Right kidney (tissue), 1 donor: Measurements from ENCODE around the gene PTPN14.

Experiments used
- DNase-seq: peaks from one replicate; pipeline ENCODE4 v3.0.0-alpha.2; 2016

PTPN14 gene

GRCh38 chr1:214331180-214331579 is 220.2 kb downstream of the PTPN14 start:
- no peak for DNase-seq

DNA sequence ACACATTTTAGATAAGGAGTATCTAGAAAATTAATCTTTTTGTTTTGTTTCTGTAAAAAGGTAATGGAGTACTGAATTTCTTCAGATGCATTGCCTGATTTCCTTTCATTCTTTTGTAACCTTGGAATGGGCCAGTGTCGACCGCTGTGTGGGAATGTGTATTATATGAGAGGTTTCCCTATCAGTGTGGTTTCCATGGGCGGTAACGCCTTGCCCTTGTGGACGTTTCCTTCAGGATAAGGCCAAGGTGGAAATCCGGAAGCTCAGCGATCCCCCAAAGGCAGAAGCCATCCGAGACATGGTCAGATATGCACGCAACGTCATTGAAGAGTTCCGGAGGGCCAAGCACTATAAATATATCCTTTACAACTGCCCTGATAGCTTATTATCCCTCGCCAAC is 220.7 kb downstream of the PTPN14 start:
- DNase-seq: no peak

- no peak for DNase-seq
Observed at GRCh38 chr1:214330222-214330621, 221.2 kb downstream of the PTPN14 start.

GRCh38 chr1:214329470-214330220 is 221.8 kb downstream of the PTPN14 start:
- peak; percentile 21 for DNase-seq

GRCh38 chr1:214328770-214329469 is 222.5 kb downstream of the PTPN14 start:
- peak; percentile 62 for DNase-seq

GRCh38 chr1:214327514-214327913 is 223.9 kb downstream of the PTPN14 start:
- no peak for DNase-seq

GRCh38 chr1:214326406-214326805 is 225.0 kb downstream of the PTPN14 start:
- no peak for DNase-seq

DNA sequence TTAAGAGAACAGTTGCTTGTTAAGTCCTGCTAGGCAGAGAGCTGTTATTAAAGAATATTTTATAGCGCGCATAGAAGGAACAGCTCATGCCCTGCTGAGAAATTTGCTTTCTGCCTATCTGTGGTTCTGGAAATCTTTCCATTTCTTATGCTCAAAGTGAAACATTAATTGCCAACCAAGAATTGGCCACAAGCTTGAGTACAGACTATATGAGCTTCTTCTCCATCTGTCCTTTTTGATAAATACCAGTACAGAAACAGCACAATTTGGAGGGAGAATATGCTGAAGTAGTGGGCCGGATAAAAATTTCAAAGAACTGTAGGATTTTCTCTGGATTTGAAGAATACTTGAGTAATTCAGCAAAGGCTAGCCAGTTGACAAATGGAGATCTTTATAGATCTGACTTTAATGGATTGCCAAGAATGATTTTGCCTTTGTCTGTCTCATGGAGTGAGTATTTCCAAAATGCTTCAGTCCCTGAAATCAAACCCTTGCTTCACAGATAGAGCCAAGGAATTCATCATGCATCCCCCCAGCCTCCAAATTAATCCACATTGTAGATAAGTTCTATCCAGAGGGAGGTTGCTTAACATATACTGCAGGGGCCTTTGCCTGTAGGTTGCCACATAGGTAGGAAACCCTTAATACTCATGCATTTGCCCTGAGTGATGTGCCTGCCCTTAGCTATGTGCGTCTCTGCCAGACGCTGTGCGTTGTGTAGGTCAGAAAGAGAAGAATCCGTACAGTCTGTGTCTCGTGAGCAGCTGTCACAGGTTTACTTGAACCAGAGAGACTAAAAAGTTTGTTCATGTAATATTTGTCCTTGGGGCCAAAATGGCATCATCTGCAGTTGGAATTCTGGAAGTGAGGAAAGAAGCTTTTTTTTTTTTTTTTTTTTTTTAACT is 226.3 kb downstream of the PTPN14 start:
- no peak for DNase-seq

DNA sequence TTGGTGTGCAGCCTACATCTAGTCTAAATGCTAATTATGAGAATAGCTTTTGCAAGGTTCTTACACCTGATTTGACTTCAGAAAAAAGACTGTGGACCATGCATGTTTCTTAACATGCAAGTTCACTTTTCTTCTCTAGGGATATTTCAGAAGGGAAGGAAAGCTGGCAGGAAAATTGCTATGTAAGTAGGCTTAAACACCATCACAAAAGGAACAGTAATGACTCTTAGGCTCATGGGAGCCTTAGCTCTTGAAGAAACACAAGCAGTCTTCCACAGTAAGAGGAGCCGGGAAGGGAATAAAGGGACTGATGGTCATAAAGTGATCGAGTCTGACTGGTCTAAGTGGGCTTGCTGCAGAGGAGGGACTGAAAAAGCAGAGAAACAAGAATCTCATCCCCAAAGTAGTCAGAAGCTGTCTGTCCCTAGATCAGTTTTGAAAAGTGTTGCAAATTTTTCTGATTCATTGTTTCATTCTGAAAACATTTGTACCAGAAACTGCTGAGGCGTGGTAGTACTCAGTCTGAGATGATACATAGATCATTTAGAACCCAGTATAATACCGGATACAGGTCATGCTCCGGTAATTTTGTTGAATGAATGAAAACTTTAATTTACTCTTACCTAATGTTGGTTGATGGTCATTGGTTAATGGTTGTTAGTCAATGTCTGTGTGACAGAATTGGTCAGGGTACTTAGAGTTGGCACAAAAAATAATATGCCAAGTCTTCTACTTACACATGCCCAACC is 229.5 kb downstream of the PTPN14 start:
- DNase-seq: no peak

DNA sequence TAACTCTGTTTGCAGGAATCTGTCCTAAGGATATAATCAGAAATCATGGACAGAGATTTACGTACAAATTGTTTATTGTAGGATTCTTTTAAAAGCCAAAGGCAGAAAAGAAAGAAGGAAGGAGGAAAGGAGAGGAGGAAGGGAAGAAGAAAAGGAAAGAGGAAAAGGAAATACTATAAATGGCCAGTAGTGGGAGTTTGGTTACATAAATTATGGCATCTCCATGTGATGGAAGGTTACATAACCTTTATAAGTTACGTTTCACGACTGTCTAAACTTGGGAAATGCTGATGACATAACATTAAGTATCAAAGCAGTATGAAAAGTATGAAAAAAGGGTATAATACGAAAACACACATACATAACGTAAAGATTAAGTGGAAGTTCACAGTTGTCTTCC is 231.5 kb downstream of the PTPN14 start:
- no peak for DNase-seq

DNA sequence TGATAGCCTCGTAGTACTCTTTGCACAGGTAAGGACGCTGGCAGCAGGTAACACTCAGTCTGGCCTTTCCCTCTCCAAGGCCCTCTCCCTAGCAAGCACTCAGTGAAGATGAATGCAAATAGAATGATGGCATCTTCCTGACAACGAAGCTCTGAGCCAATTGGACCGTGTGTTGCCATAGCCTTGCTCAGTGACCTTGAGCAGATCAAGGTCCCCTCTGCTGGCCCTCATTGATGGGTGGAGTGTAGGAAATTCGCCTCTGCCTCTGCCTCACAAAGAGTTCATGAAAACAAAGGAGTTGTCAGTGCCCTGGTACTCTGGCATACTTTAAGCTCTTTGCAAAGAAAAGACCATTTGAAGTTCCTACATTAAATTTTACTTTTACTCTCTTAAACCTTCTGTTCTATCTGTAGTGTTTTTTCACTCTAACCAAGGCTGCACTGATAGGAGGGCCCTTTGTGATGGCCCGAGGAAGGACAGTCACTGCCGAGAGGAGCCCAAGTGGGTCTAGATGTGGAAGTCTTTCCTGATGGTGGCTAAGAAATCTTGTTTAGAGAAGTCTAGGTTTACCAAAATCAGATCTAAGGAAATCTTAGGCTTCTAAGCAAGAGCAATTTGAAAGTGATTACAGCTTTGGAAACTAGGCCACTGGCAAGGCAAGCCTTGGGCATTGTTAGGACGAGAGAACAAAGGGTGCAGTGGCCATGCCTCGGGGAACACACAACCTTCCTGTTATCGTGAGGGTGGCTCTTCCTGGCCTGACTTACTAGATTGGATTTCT is 232.3 kb downstream of the PTPN14 start:
- no peak for DNase-seq

- no peak for DNase-seq
Observed at GRCh38 chr1:214318356-214318755, 233.0 kb downstream of the PTPN14 start.

DNA sequence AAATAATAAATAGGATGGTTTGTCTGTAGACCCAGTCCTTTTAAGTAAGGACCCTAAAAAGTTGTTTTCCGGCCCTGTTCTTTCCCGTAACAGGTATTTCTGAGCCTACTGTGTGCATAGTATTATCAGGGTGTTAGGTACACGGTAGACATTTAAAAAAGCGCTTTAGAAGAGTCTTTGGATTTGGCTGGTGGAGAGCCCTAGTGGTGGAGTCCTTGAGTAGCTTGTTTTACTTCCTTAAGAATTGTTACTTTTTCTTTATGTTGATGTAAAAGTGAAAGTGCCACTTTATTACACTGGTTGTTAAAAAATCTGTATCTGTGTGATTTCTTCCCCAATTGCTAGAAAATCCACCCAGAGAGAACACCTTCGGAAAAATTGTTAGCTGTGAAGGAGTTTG is 233.7 kb downstream of the PTPN14 start:
- no peak for DNase-seq

DNA sequence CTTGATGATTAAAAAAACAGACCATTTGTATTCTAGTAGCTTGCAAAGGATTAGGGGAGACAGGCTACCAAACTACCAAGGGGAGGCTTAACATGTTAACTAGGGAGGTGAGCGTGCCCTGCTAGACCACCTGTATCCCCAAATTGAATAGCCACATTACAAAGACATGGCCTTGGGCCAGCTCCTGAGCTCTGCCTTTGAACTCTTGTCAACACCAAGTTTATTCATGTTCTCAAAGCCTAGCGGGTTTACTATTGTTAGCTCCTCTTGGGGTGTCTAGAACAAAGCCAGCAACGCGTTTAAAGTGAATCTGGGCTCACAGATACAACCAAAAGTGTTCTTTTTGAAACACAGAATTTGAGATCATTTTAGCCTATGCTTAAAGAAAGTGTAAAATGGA is 234.1 kb downstream of the PTPN14 start:
- DNase-seq: no peak

- no peak for DNase-seq
Observed at GRCh38 chr1:214316593-214316992, 234.8 kb downstream of the PTPN14 start.

DNA sequence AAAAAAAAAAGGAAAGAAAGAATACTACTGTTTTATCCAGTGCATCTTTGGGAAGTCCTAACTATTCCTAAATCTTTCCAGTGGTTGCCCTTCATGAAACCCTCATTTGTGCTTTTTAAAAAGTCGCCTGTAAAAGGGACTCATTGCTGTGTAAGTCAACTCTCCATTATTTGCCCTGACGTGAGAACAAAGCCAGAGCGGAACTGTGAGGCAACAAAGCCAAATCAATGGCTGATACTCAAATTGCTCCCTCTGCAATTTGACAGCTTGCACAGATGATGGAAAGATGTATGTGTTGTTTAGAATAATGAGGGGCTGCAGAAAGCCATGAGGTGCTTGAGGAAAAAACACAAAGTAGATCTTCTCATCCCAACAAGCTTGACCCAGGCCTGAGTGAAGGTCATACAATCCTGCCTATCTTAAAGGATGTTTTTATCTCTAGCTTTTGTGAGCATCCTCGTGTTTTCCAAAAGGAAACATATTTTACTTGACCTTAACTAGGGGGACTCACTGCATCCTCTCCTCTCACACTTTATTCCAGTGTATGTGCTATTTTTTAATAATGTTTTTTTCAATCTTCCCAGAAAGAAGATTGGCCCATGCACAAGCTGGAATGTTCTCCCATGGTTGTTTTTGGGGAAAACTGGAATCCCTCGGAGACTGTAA is 237.1 kb downstream of the PTPN14 start:
- no peak for DNase-seq

GRCh38 chr1:214312530-214313051 is 238.8 kb downstream of the PTPN14 start:
- no peak for DNase-seq

DNA sequence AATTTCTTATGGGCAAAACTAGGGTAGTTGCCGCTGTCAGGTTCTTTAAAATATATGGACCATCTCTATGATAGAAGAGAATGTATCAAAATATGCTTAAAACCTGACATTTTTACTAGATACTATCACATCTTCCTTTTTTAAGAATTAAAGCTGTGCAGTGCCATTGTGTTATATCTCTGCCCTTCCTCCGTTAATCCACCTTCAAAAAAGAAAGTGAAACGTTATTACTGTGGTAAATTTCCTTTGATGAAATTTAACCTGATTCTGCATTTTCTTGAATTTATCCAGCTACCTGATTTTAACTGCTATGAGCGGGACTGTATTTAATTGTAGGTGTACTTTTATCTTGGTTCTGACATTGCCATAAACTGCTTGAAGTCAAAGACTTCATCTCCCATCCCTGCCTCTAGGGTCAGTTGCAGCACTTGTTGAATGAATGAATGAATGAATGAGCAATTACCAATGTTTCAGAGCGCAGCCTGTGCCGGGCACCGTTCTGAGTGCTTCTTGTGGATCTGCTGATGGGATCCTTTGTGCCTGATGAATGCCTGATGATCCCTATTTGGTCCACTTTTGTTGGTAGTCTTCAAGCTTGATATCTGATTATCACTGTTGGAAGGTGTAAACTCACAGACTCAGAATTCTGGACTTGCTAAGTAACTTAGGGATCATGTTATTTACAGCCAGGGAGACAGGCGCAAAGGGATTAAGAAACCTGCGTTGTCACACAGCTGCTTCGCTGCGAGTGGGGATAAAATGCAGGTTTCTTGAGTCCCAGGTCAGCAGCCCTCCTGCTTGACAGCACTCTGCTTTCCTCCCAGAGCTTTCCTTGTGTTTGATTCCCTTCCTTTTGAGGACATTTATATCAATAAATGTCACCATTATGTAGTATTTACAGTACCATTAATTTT is 240.4 kb downstream of the PTPN14 start:
- no peak for DNase-seq

DNA sequence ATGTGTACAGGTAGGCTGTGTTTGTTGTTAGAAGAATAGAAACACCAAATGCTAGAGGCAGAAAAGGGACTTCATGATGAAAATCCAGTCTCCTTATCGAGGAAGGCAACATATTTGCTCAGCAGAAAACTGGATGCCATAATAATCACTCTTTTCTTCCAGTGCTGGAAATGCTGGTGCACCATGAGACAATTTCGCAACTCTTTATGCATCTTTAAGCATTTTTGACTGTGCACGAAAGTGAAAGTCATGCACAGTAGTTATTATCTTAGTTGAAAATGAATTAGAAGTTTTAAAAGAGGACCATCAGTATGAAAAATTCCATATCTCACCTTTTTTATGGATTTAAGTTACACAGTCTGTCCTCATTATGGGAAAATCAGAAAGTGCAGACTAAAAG is 241.4 kb downstream of the PTPN14 start:
- DNase-seq: no peak
